ENCODE measurements around the gene GLTP. TPM values are rescaled to one million over a fixed set of nuclear protein-coding genes. Genes with fewer than 3 reads are reported as not detected.

Gene GLTP
- total RNA-seq, 1 donor from 2014 or later: 27.1 TPM

GRCh38 chr12:109817627-109818231 is 62.6 kb downstream of the GLTP start:
- Histone ChIP-seq H3K79me2 (ENCODE audit: insufficient read depth, low read length) (no peaks in the 10 kb centered on the region), H3K9ac (ENCODE audit: low read length) (no peak overlapping the region), H3K4me2 (ENCODE audit: low read length) (no peak overlapping the region), H3K36me3 (ENCODE audit: insufficient read depth, low read length) (no peaks in the 10 kb centered on the region), H4K20me1 (ENCODE audit: insufficient read depth, low read length) (peaks cover 15% of the 10 kb centered on the region), H3K4me3 (ENCODE audit: insufficient read depth, low read depth, low read length) (no peak overlapping the region), H3K9me3 (ENCODE audit: insufficient read depth, low read depth, low read length) (no peaks in the 10 kb centered on the region), H3K27ac (ENCODE audit: low read depth, low read length) (no peak overlapping the region), H3K27me3 (ENCODE audit: insufficient read depth, low read length) (peaks cover 8% of the 10 kb centered on the region), H2AFZ (ENCODE audit: low read depth, low read length) (no peak overlapping the region), H3K4me1 (ENCODE audit: insufficient read depth, low read length) (no peaks in the 10 kb centered on the region)
- Mint-ChIP-seq H3K36me3 (ENCODE audit: low read depth, unreplicated experiment) (no peaks in the 10 kb centered on the region), H3K27me3 (ENCODE audit: low read depth, unreplicated experiment) (peaks cover 3% of the 10 kb centered on the region), H3K9me3 (ENCODE audit: unreplicated experiment) (peaks cover 3% of the 10 kb centered on the region), H3K27ac (ENCODE audit: unreplicated experiment) (no peak overlapping the region), H3K4me1 (ENCODE audit: low read depth, unreplicated experiment) (peaks cover 3% of the 10 kb centered on the region), H3K4me3 (ENCODE audit: unreplicated experiment) (no peak overlapping the region)
- FAIRE-seq: no peak
- TF ChIP-seq EZH2 (IDR thresholded peaks at IDR 0.05; ENCODE audit: insufficient read depth, low read length) (no peak), CTCF (IDR thresholded peaks at IDR 0.05; ENCODE audit: insufficient read depth, low read depth, low read length) (no peak)
- no peak for DNase-seq (ENCODE audit: low read depth)

GRCh38 chr12:109816870-109817269 is 63.5 kb downstream of the GLTP start:
- no peak overlapping the region for H3K27ac ChIP-seq (ENCODE audit: low read depth, low read length)

More at GRCh38 chr12:109816870-109817269, 63.5 kb downstream of the GLTP start:
- Mint-ChIP-seq H3K4me3 (ENCODE audit: unreplicated experiment) (no peak overlapping the region), H3K27ac (ENCODE audit: unreplicated experiment) (no peak overlapping the region), H3K9me3 (ENCODE audit: unreplicated experiment) (peaks cover 3% of the 10 kb centered on the region), H3K4me1 (ENCODE audit: low read depth, unreplicated experiment) (peaks cover 2% of the 10 kb centered on the region), H3K36me3 (ENCODE audit: low read depth, unreplicated experiment) (no peaks in the 10 kb centered on the region), H3K27me3 (ENCODE audit: low read depth, unreplicated experiment) (peaks cover 3% of the 10 kb centered on the region)
- H3K36me3 ChIP-seq (ENCODE audit: insufficient read depth, low read length): no peaks in the 10 kb centered on the region
- peaks cover 6% of the 10 kb centered on the region for H3K27me3 ChIP-seq (ENCODE audit: insufficient read depth, low read length)
- no peak for FAIRE-seq
- no peak overlapping the region for H3K4me2 ChIP-seq (ENCODE audit: low read length)
- H3K4me3 ChIP-seq (ENCODE audit: insufficient read depth, low read depth, low read length): no peak overlapping the region
- no peaks in the 10 kb centered on the region for H3K4me1 ChIP-seq (ENCODE audit: insufficient read depth, low read length)
- no peak overlapping the region for H2AFZ ChIP-seq (ENCODE audit: low read depth, low read length)
- H3K9me3 ChIP-seq (ENCODE audit: insufficient read depth, low read depth, low read length): no peaks in the 10 kb centered on the region
- H3K79me2 ChIP-seq (ENCODE audit: insufficient read depth, low read length): no peaks in the 10 kb centered on the region
- H3K9ac ChIP-seq (ENCODE audit: low read length): no peak overlapping the region
- no peak for TF ChIP-seq CTCF (IDR thresholded peaks at IDR 0.05; ENCODE audit: insufficient read depth, low read depth, low read length)
- TF ChIP-seq EZH2 (IDR thresholded peaks at IDR 0.05; ENCODE audit: insufficient read depth, low read length): no peak
- H4K20me1 ChIP-seq (ENCODE audit: insufficient read depth, low read length): peaks cover 19% of the 10 kb centered on the region
- DNase-seq (ENCODE audit: low read depth): no peak
